Loucy (cell line): ENCODE measurements around the gene STARD8.

Source experiments
- EZH2phosphoT487 ChIP-seq: fragments of 200-600 bp; IDR thresholded peaks from 2 replicates; pipeline ENCODE4 v1.6.1; 2018; ENCODE audit warnings: antibody characterized with exemption, mild to moderate bottlenecking, moderate library complexity, borderline replicate concordance
- TF ChIP-seq, protein P1 (sequence below): fragments of 200-600 bp; sonication (generic); conservative IDR thresholded peaks from 2 replicates; pipeline ENCODE4 v1.5.1; 2014; ENCODE audit warnings: mild to moderate bottlenecking, antibody characterized with exemption, low read length

DNA sequence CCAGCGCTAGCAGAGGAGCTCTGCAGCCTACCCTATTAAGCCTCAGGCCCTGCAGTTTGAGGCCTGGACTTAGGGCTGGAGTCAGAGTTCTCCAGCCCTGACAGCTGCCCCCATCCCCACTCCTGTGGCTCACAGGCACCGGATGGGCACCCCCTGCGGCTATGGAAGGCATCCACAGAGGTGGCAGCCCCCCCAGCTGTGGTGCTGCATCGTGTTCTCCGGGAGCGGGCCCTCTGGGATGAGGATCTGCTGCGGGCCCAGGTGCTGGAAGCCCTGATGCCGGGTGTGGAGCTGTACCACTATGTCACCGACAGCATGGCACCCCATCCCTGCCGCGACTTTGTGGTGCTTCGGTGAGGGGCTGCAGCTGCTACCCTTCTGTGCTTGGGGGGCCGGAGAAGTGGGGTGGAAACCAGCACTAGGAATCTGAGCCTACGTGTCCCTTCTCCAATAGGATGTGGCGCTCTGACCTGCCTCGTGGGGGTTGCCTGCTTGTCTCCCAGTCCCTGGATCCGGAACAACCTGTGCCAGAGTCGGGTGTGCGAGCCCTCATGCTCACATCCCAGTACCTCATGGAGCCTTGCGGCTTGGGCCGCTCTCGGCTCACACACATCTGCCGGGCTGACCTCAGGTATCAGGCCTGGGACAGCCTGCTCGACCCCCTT, 76.2 kb downstream of the STARD8 start:
- TF ChIP-seq, protein P1, sequence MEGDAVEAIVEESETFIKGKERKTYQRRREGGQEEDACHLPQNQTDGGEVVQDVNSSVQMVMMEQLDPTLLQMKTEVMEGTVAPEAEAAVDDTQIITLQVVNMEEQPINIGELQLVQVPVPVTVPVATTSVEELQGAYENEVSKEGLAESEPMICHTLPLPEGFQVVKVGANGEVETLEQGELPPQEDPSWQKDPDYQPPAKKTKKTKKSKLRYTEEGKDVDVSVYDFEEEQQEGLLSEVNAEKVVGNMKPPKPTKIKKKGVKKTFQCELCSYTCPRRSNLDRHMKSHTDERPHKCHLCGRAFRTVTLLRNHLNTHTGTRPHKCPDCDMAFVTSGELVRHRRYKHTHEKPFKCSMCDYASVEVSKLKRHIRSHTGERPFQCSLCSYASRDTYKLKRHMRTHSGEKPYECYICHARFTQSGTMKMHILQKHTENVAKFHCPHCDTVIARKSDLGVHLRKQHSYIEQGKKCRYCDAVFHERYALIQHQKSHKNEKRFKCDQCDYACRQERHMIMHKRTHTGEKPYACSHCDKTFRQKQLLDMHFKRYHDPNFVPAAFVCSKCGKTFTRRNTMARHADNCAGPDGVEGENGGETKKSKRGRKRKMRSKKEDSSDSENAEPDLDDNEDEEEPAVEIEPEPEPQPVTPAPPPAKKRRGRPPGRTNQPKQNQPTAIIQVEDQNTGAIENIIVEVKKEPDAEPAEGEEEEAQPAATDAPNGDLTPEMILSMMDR = no peak
- no peak for TF ChIP-seq EZH2phosphoT487
